KG1 (cell line): ENCODE data around the gene SPATA31A5.
"Not testable (repeated sequence)": the region's sequence is repeated elsewhere in the genome, so short reads cannot be mapped to it uniquely, and the experiment has no call there.

Experiments
- DNase-seq: peaks from one replicate; lab custom pipeline; 2025; lab: John Stamatoyannopoulos, UW

Gene SPATA31A5

DNA sequence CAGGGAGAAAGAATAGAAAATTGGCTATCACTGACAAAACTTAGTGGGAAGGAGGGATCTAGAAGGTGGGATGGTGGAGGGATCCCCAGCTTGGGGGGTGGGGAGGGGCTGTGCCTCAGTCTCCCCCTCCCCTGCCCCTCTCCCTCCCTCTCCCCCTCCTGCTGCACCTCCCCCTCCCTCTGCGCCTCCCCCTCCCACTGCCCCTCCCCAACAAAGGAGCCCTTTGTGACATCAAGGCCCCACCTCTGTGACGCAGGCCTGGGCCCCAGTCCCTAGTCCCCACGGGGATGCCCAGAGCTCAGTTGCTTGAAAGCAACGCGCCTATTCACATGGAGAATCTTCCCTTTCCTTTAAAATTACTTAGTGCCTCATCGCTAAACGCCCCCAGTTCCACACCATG lies at the start of gene SPATA31A5:
Gene SPATA31A5 (plus strand): TSS at position 301 of the 400 bp plus-strand sequence. CDS start 29 bp downstream, at position 330.
- not testable (repeated sequence) for DNase-seq

DNA sequence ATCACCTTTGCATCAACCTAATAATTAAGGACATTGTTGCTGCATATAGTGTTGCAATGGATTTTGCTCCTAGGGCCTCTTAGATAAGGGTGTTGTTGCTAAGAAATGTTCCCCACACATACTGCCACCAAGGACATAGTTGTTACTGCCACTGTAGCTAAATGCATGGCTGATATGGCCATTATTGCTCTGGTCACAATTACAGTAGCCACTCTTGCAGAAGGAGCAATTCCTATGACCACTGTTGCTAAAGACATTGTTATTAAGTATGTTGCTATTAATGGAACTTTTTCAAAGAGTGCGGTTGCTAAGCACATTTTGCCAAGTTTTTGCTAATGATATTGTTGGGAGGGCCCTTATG lies 48.8 kb downstream of the SPATA31A5 start:
- not testable (repeated sequence) for DNase-seq

DNA sequence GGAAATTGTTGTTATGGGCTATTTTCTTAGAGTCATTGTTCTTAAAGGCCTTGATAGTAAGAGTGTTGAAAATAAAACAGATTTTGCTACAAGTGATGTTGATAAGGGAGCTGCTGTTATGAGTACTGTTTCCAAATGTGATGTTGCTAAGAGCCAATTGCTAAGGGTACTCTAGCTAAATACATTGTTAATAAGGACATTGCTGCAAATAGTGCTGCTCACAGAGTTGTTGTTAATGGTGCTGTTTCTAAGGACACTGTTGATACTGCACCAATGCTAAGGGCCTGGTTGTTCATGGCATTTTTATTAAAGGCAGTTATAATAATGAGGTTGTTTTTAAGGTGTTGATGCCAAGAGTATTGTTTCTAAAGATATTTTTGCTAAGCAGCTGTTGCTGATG lies 52.2 kb downstream of the SPATA31A5 start:
- DNase-seq: not testable (repeated sequence)
